H1 (cell line): ENCODE data around the gene IGLL5.

Experiments
- CEBPB ChIP-seq: IDR thresholded peaks from 2 replicates; pipeline ENCODE4 v1.6.1; 2012; ENCODE audit warnings: low read depth, low read length
- CREB1 ChIP-seq: IDR thresholded peaks from 2 replicates; pipeline ENCODE4 v1.6.1; 2012; ENCODE audit warnings: inconsistent platforms
- CTCF ChIP-seq, 3 experiments: IDR thresholded peaks; 1 replicate in 2 of 3; 2 replicates in 1 of 3; pipeline versions ENCODE4 v1.5.1 to v1.6.1; 2011; ENCODE audit warnings: low read length in 3 of 3, mild to moderate bottlenecking in 3 of 3, inconsistent platforms in 2 of 3, low read depth in 1 of 3, moderate library complexity in 1 of 3; ENCODE audit not compliant: insufficient read depth in 1 of 3; ENCODE audit errors: control extremely low read depth in 1 of 3
- EP300 ChIP-seq, 2 experiments: IDR thresholded peaks; 1 replicate in 1 of 2; 2 replicates in 1 of 2; pipeline ENCODE4 v1.6.1; 2011 to 2012; ENCODE audit warnings: low read depth in 2 of 2, low read length in 2 of 2, mild to moderate bottlenecking in 2 of 2, borderline replicate concordance in 1 of 2, inconsistent platforms in 1 of 2, moderate library complexity in 1 of 2
- GTF2F1 ChIP-seq: IDR thresholded peaks from 2 replicates; pipeline ENCODE4 v1.6.1; 2012; ENCODE audit warnings: low read depth, low read length, improper control_type of control experiment, borderline replicate concordance
- MAX ChIP-seq: IDR thresholded peaks from 2 replicates; pipeline ENCODE4 v1.6.1; 2012; ENCODE audit warnings: inconsistent platforms
- PHF8 ChIP-seq: fragments of 200-600 bp; sonication (generic); conservative IDR thresholded peaks from 2 replicates; pipeline ENCODE4 v1.7.1; 2012; ENCODE audit warnings: low read depth, mild to moderate bottlenecking, inconsistent platforms, low read length, moderate library complexity
- POLR2A ChIP-seq, 2 experiments: IDR thresholded peaks; 1 replicate in 1 of 2; 2 replicates in 1 of 2; pipeline ENCODE4 v1.6.1; 2011; ENCODE audit warnings: low read depth in 2 of 2, low read length in 2 of 2, mild to moderate bottlenecking in 2 of 2; ENCODE audit errors: control extremely low read depth in 1 of 2
- POLR2AphosphoS5 ChIP-seq: IDR thresholded peaks from 2 replicates; pipeline ENCODE4 v1.6.1; 2011; ENCODE audit warnings: low read depth, low read length
- ZNF274 ChIP-seq: IDR thresholded peaks from 2 replicates; pipeline ENCODE4 v1.7.0; 2012; ENCODE audit warnings: low read length, borderline replicate concordance; ENCODE audit errors: extremely low read depth

- no peak for TF ChIP-seq CTCF (IDR thresholded peaks at IDR 0.05; ENCODE audit: control extremely low read depth in 1 of 3, insufficient read depth in 1 of 3, low read depth in 1 of 3, low read length in 3 of 3)
- no peak for TF ChIP-seq MAX
- TF ChIP-seq EP300 (IDR thresholded peaks at IDR 0.05; ENCODE audit: borderline replicate concordance in 1 of 2, low read depth in 2 of 2, low read length in 2 of 2): no peak
- TF ChIP-seq CREB1: no peak
- no peak for TF ChIP-seq CEBPB
- TF ChIP-seq POLR2A (IDR thresholded peaks at IDR 0.05; ENCODE audit: control extremely low read depth in 1 of 2, low read depth in 2 of 2, low read length in 2 of 2): no peak
- TF ChIP-seq ZNF274: no peak
- no peak for TF ChIP-seq PHF8
- TF ChIP-seq POLR2AphosphoS5: no peak
- TF ChIP-seq GTF2F1: no peak
Observed at GRCh38 chr22:22902247-22903001, 14.8 kb downstream of the IGLL5 start.
